ENCODE measurements around the gene CXCL12.

Gene CXCL12

GRCh38 chr10:44384601-44385025 is 284 bp downstream of the CXCL12 start:
- no peak for DNase-seq (ENCODE audit: low read depth in 2 of 2)

GRCh38 chr10:44383749-44384600 is 922 bp downstream of the CXCL12 start:
- DNase-seq (ENCODE audit: low read depth in 2 of 2) = no peak

- DNase-seq (ENCODE audit: low read depth in 2 of 2) = no peak
Measured at GRCh38 chr10:44382981-44383748, 1.7 kb downstream of the CXCL12 start.

GRCh38 chr10:44382131-44382858 is 2.6 kb downstream of the CXCL12 start:
- DNase-seq (ENCODE audit: low read depth in 2 of 2) = no peak

- no peak for DNase-seq (ENCODE audit: low read depth in 2 of 2)
Measured at GRCh38 chr10:44380829-44381600, 3.9 kb downstream of the CXCL12 start.

- no peak for DNase-seq (ENCODE audit: low read depth in 2 of 2)
Measured at GRCh38 chr10:44379907-44380306, 5.0 kb downstream of the CXCL12 start.

- no peak for DNase-seq (ENCODE audit: low read depth in 2 of 2)
Measured at GRCh38 chr10:44378626-44379025, 6.3 kb downstream of the CXCL12 start.

- no peak for DNase-seq (ENCODE audit: low read depth in 2 of 2)
Measured at GRCh38 chr10:44377651-44378310, 7.1 kb downstream of the CXCL12 start.

GRCh38 chr10:44376472-44377099 is 8.3 kb downstream of the CXCL12 start:
- DNase-seq (ENCODE audit: low read depth in 2 of 2) = no peak

- no peak for DNase-seq (ENCODE audit: low read depth in 2 of 2)
Measured at GRCh38 chr10:44374155-44374554, 10.7 kb downstream of the CXCL12 start.

GRCh38 chr10:44373341-44373995 is 11.4 kb downstream of the CXCL12 start:
- no peak for DNase-seq (ENCODE audit: low read depth in 2 of 2)

GRCh38 chr10:44372181-44372580 is 12.7 kb downstream of the CXCL12 start:
- no peak for DNase-seq (ENCODE audit: low read depth in 2 of 2)

GRCh38 chr10:44370731-44371248 is 14.1 kb downstream of the CXCL12 start:
- no peak for DNase-seq (ENCODE audit: low read depth in 2 of 2)

GRCh38 chr10:44369854-44370253 is 15.0 kb downstream of the CXCL12 start:
- peak in 1 of 2 experiments; percentile 53 for DNase-seq (ENCODE audit: low read depth in 2 of 2)

GRCh38 chr10:44369296-44369695 is 15.6 kb downstream of the CXCL12 start:
- no peak for DNase-seq (ENCODE audit: low read depth in 2 of 2)

- DNase-seq (ENCODE audit: low read depth in 2 of 2) = no peak
Measured at GRCh38 chr10:44368637-44369036, 16.3 kb downstream of the CXCL12 start.

GRCh38 chr10:44366941-44367630 is 17.8 kb downstream of the CXCL12 start:
- DNase-seq (ENCODE audit: low read depth in 2 of 2) = no peak

- DNase-seq (ENCODE audit: low read depth in 2 of 2) = no peak
Measured at GRCh38 chr10:44364566-44364965, 20.3 kb downstream of the CXCL12 start.

- DNase-seq (ENCODE audit: low read depth in 2 of 2) = no peak
Measured at GRCh38 chr10:44363716-44364115, 21.2 kb downstream of the CXCL12 start.

Measured in fibroblast of skin of left quadriceps (primary cell).